ENCODE results near the gene MBD4. TPM values are rescaled to one million over a fixed set of nuclear protein-coding genes. Genes with fewer than 3 reads are reported as not detected.

The MBD4 gene
- total RNA-seq, 1 experiment from 2014 or later: 40.1 TPM

DNA sequence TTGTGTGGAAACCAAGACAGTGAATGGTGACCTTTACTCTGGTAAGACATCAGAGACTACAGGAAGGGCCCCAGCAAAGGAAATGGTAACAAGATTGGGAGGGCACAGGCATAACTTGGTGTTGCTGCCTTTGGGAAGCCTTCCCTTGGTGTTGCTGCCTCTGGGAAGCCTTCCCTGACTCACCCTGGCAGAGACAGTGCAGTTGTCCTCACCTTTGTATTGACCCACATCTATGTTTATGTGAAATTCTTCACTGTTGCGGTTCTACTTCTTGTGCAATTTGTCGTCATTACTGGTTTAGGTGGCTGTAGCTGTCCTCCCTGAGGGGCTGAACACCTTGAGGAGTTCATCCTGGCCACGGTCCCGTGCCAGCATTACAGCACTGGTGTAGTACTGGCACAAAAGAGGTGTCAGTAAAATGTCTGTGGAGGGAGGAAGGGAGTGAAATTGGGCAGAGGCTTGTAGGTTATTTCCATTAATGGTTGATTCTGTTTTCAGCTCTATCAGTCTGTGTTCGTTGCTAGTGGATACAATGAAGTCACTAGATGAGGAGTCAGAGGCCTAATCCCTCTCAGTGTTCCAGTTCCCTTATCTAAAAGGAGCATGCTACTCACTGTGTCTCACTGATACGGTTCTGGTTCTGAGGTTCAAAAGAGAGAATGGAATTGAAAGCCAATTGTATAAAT, 21.9 kb upstream of the MBD4 start:
- H2AK5ac ChIP-seq (ENCODE audit: insufficient read length, low read length): no peak overlapping the region
- no peaks in the 10 kb centered on the region for H3K27me3 ChIP-seq (ENCODE audit: insufficient read depth, low read length)
- H2BK15ac ChIP-seq (ENCODE audit: low read depth, low read length): no peak overlapping the region
- H3K4me3 Mint-ChIP-seq: no peak overlapping the region
- H2BK12ac ChIP-seq (ENCODE audit: insufficient read length, low read depth, low read length): no peak overlapping the region
- no peak overlapping the region for H2BK5ac ChIP-seq (ENCODE audit: insufficient read length, low read length)
- H3K27me3 Mint-ChIP-seq (ENCODE audit: low read depth): no peaks in the 10 kb centered on the region
- H3K27ac Mint-ChIP-seq: no peak overlapping the region
- peak overlapping the region; percentile 69 for H4K8ac ChIP-seq (replicated peaks; ENCODE audit: insufficient read length, low read depth, low read length)
- no peak overlapping the region for H4K91ac ChIP-seq (ENCODE audit: insufficient read length, low read depth, low read length)
- H3K9ac ChIP-seq (ENCODE audit: extremely low read depth, insufficient read length, low read length): no peak overlapping the region
- H3K4ac ChIP-seq (ENCODE audit: low read depth, low read length): no peak overlapping the region
- no peak overlapping the region for H3K23ac ChIP-seq (ENCODE audit: insufficient read length, low read depth, low read length)
- H3K56ac ChIP-seq (ENCODE audit: insufficient read length, low read depth, low read length): no peak overlapping the region
- H3K14ac ChIP-seq (ENCODE audit: insufficient read depth, low read length): no peak overlapping the region
- no peaks in the 10 kb centered on the region for H3K9me3 ChIP-seq (ENCODE audit: control insufficient read depth, low read depth, low read length)
- no peak for DNase-seq
- no peaks in the 10 kb centered on the region for H3K79me1 ChIP-seq (ENCODE audit: insufficient read depth, low read depth, low read length, poor library complexity, severe bottlenecking)
- H2AFZ ChIP-seq (ENCODE audit: low read length): no peak overlapping the region
- no peaks in the 10 kb centered on the region for H4K20me1 ChIP-seq (ENCODE audit: control insufficient read depth, insufficient read depth, insufficient read length)
- no peak overlapping the region for H2BK20ac ChIP-seq (ENCODE audit: low read depth, low read length, poor library complexity, severe bottlenecking)
- no peak overlapping the region for H3T11ph ChIP-seq (ENCODE audit: low read length)
- peaks cover 0 to 4% (median 0%) of the 10 kb centered on the region in 3 experiments; a peak in 2 of 7 replicates for H3K36me3 Mint-ChIP-seq (ENCODE audit: insufficient read depth in 1 of 3, low read depth in 3 of 3)
- no peaks in the 10 kb centered on the region for H3K4me1 ChIP-seq (ENCODE audit: insufficient read depth, low read length)
- no peaks in the 10 kb centered on the region for H3K79me2 ChIP-seq (ENCODE audit: insufficient read depth, low read length)
- H3K27ac ChIP-seq (ENCODE audit: insufficient read length, low read depth, low read length): no peak overlapping the region
- H3K4me2 ChIP-seq (ENCODE audit: insufficient read depth, insufficient read length, low read length): no peak overlapping the region
- no peaks in the 10 kb centered on the region for H3K4me1 Mint-ChIP-seq
- no peaks in the 10 kb centered on the region for H3K9me3 Mint-ChIP-seq
- no peak overlapping the region for H2BK120ac ChIP-seq (ENCODE audit: low read depth, low read length, poor library complexity, severe bottlenecking)
- H4K5ac ChIP-seq (ENCODE audit: insufficient read length, low read depth, low read length): no peak overlapping the region
- no CpG with 5 or more reads among the region's 6 CpGs for WGBS (ENCODE audit: extremely low coverage, insufficient read length, low lambda C conversion rate)
- H3K18ac ChIP-seq (ENCODE audit: insufficient read length, low read depth, low read length): no peak overlapping the region
- TF ChIP-seq, protein P1, sequence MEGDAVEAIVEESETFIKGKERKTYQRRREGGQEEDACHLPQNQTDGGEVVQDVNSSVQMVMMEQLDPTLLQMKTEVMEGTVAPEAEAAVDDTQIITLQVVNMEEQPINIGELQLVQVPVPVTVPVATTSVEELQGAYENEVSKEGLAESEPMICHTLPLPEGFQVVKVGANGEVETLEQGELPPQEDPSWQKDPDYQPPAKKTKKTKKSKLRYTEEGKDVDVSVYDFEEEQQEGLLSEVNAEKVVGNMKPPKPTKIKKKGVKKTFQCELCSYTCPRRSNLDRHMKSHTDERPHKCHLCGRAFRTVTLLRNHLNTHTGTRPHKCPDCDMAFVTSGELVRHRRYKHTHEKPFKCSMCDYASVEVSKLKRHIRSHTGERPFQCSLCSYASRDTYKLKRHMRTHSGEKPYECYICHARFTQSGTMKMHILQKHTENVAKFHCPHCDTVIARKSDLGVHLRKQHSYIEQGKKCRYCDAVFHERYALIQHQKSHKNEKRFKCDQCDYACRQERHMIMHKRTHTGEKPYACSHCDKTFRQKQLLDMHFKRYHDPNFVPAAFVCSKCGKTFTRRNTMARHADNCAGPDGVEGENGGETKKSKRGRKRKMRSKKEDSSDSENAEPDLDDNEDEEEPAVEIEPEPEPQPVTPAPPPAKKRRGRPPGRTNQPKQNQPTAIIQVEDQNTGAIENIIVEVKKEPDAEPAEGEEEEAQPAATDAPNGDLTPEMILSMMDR (conservative IDR thresholded peaks at IDR 0.05): no peak
- no peaks in the 10 kb centered on the region for H3K23me2 ChIP-seq (ENCODE audit: insufficient read length, low read depth, low read length, poor library complexity, severe bottlenecking)

Measured in H9 (cell line).